ENCODE results near the gene PSKH1. TPM values are rescaled to one million over a fixed set of nuclear protein-coding genes. Genes with fewer than 3 reads are reported as not detected.

Gene PSKH1
- total RNA-seq, 2 experiments from 2014 or later = 7.1 to 8.0 TPM

- H3K27me3 Mint-ChIP-seq (ENCODE audit: low read depth) = no peaks in the 10 kb centered on the region
- peak overlapping the region; percentile 89 for H3K27ac Mint-ChIP-seq
- H3K36me3 Mint-ChIP-seq (ENCODE audit: low read depth) = peaks cover 2% of the 10 kb centered on the region
- CTCF ChIA-PET = interaction anchor here (0.5 to 4.7 kb wide), 5 partner anchors 33 to 849 kb away, joined by 3 to 25 read pairs (median 3); partner anchors contain the start of gene NRN1L
- intact Hi-C loops (cut with micrococcal nuclease) = loop anchor here (1.0 to 5.0 kb wide), 6 partner anchors 10 to 356 kb away; partner anchors contain the start of genes CTCF and THAP11
- no peak overlapping the region for H3K4me3 Mint-ChIP-seq
- DNase-seq = peak; percentile 81
- H3K9me3 Mint-ChIP-seq = no peaks in the 10 kb centered on the region
- H3K4me1 Mint-ChIP-seq (ENCODE audit: low read depth) = peaks cover 38% of the 10 kb centered on the region
Observed at GRCh38 chr16:67917852-67918236, 24.8 kb downstream of the PSKH1 start.

- H3K9me3 Mint-ChIP-seq = no peaks in the 10 kb centered on the region
- intact Hi-C loops (cut with micrococcal nuclease) = loop anchor here (1.0 to 5.0 kb wide), 5 partner anchors 37 to 357 kb away; partner anchors contain the start of genes CTCF and THAP11
- no peak overlapping the region for H3K27ac Mint-ChIP-seq
- peaks cover 38% of the 10 kb centered on the region for H3K4me1 Mint-ChIP-seq (ENCODE audit: low read depth)
- H3K27me3 Mint-ChIP-seq (ENCODE audit: low read depth) = no peaks in the 10 kb centered on the region
- H3K4me3 Mint-ChIP-seq = no peak overlapping the region
- peak; percentile 35 for DNase-seq
- peaks cover 2% of the 10 kb centered on the region for H3K36me3 Mint-ChIP-seq (ENCODE audit: low read depth)
- CTCF ChIA-PET = interaction anchor here (1.6 to 4.7 kb wide), 3 partner anchors 9 to 103 kb away, joined by 6 to 25 read pairs (median 7); partner anchors contain the start of gene NRN1L
Observed at GRCh38 chr16:67919622-67920221, 26.7 kb downstream of the PSKH1 start.

- Mint-ChIP-seq H3K4me3 (no peak overlapping the region), H3K27ac (peak overlapping the region; percentile 79), H3K4me1 (ENCODE audit: low read depth) (peaks cover 25% of the 10 kb centered on the region), H3K27me3 (ENCODE audit: low read depth) (no peaks in the 10 kb centered on the region), H3K9me3 (no peaks in the 10 kb centered on the region), H3K36me3 (ENCODE audit: low read depth) (no peaks in the 10 kb centered on the region)
- CTCF ChIA-PET = interaction anchor here (0.9 to 1.7 kb wide), 3 partner anchors 38 to 401 kb away, joined by 3 to 6 read pairs (median 3); no protein-coding TSS in a partner anchor
- no peak for DNase-seq
- intact Hi-C loops (cut with micrococcal nuclease) = no loop called here
Observed at GRCh38 chr16:67922221-67922620, 29.2 kb downstream of the PSKH1 start.

GRCh38 chr16:67922740-67923139 lies 29.7 kb downstream of the PSKH1 start:
- Mint-ChIP-seq H3K36me3 (ENCODE audit: low read depth) (no peaks in the 10 kb centered on the region), H3K4me3 (no peak overlapping the region), H3K9me3 (no peaks in the 10 kb centered on the region), H3K27me3 (ENCODE audit: low read depth) (no peaks in the 10 kb centered on the region), H3K27ac (peak overlapping the region; percentile 79), H3K4me1 (ENCODE audit: low read depth) (peaks cover 20% of the 10 kb centered on the region)
- intact Hi-C loops (cut with micrococcal nuclease) = no loop called here
- CTCF ChIA-PET = interaction anchor here (1.0 to 1.7 kb wide), 3 partner anchors 39 to 402 kb away, joined by 3 to 6 read pairs (median 5); no protein-coding TSS in a partner anchor
- DNase-seq = no peak

GRCh38 chr16:67923414-67924116 lies 30.5 kb downstream of the PSKH1 start:
- no peak overlapping the region for H3K4me3 Mint-ChIP-seq
- no peaks in the 10 kb centered on the region for H3K27me3 Mint-ChIP-seq (ENCODE audit: low read depth)
- peaks cover 13% of the 10 kb centered on the region for H3K4me1 Mint-ChIP-seq (ENCODE audit: low read depth)
- no peak for DNase-seq
- no peaks in the 10 kb centered on the region for H3K9me3 Mint-ChIP-seq
- intact Hi-C loops (cut with micrococcal nuclease) = no loop called here
- CTCF ChIA-PET = interaction anchor here (0.7 to 1.1 kb wide), 3 partner anchors 38 to 107 kb away, joined by 3 to 5 read pairs (median 4); no protein-coding TSS in a partner anchor
- H3K36me3 Mint-ChIP-seq (ENCODE audit: low read depth) = no peaks in the 10 kb centered on the region
- H3K27ac Mint-ChIP-seq = no peak overlapping the region

GRCh38 chr16:67924140-67924906 lies 31.3 kb downstream of the PSKH1 start:
- Mint-ChIP-seq H3K27ac (peak overlapping the region; percentile 30), H3K36me3 (ENCODE audit: low read depth) (no peaks in the 10 kb centered on the region), H3K9me3 (no peaks in the 10 kb centered on the region), H3K27me3 (ENCODE audit: low read depth) (no peaks in the 10 kb centered on the region), H3K4me3 (no peak overlapping the region), H3K4me1 (ENCODE audit: low read depth) (peaks cover 11% of the 10 kb centered on the region)
- intact Hi-C loops (cut with micrococcal nuclease) = no loop called here
- CTCF ChIA-PET = interaction anchor here (0.5 to 1.7 kb wide), 10 partner anchors 16 to 443 kb away, joined by 3 to 6 read pairs (median 4); no protein-coding TSS in a partner anchor
- DNase-seq = no peak

GRCh38 chr16:67926181-67926750 lies 33.2 kb downstream of the PSKH1 start:
- Mint-ChIP-seq H3K4me3 (no peak overlapping the region), H3K27ac (no peak overlapping the region), H3K4me1 (ENCODE audit: low read depth) (peaks cover 10% of the 10 kb centered on the region), H3K27me3 (ENCODE audit: low read depth) (no peaks in the 10 kb centered on the region), H3K36me3 (ENCODE audit: low read depth) (peaks cover under 1% of the 10 kb centered on the region), H3K9me3 (no peaks in the 10 kb centered on the region)
- CTCF ChIA-PET = interaction anchor here (0.9 to 1.5 kb wide), 4 partner anchors 10 to 44 kb away, joined by 3 to 6 read pairs (median 4); partner anchors contain the start of gene PSMB10
- DNase-seq = no peak
- intact Hi-C loops (cut with micrococcal nuclease) = no loop called here

- CTCF ChIA-PET = interaction anchor here (0.7 to 2.3 kb wide), 6 partner anchors 9 to 407 kb away, joined by 3 to 25 read pairs (median 4); partner anchors contain the start of gene PSMB10
Observed at GRCh38 chr16:67927131-67927941, 34.3 kb downstream of the PSKH1 start.

GRCh38 chr16:67928147-67928546 lies 35.1 kb downstream of the PSKH1 start:
- intact Hi-C loops (cut with micrococcal nuclease) = loop anchor here (1.0 to 2.0 kb wide), 6 partner anchors 10 to 407 kb away; no protein-coding TSS in a partner anchor
- CTCF ChIA-PET = interaction anchor here (1.1 to 2.3 kb wide), 8 partner anchors 10 to 408 kb away, joined by 3 to 25 read pairs (median 4); no protein-coding TSS in a partner anchor
- DNase-seq = no peak
- Mint-ChIP-seq H3K9me3 (no peaks in the 10 kb centered on the region), H3K27ac (no peak overlapping the region), H3K4me1 (ENCODE audit: low read depth) (no peaks in the 10 kb centered on the region), H3K27me3 (ENCODE audit: low read depth) (no peaks in the 10 kb centered on the region), H3K4me3 (no peak overlapping the region), H3K36me3 (ENCODE audit: low read depth) (peaks cover 4% of the 10 kb centered on the region)

More at GRCh38 chr16:67927131-67927941, 34.3 kb downstream of the PSKH1 start:
- H3K9me3 Mint-ChIP-seq = no peaks in the 10 kb centered on the region
- H3K27me3 Mint-ChIP-seq (ENCODE audit: low read depth) = no peaks in the 10 kb centered on the region
- intact Hi-C loops (cut with micrococcal nuclease) = no loop called here
- peaks cover 4% of the 10 kb centered on the region for H3K36me3 Mint-ChIP-seq (ENCODE audit: low read depth)
- H3K27ac Mint-ChIP-seq = no peak overlapping the region
- no peak for DNase-seq
- peaks cover 1% of the 10 kb centered on the region for H3K4me1 Mint-ChIP-seq (ENCODE audit: low read depth)
- no peak overlapping the region for H3K4me3 Mint-ChIP-seq

GRCh38 chr16:67928561-67929364 lies 35.7 kb downstream of the PSKH1 start:
- intact Hi-C loops (cut with micrococcal nuclease) = loop anchor here (1.0 to 2.0 kb wide), 6 partner anchors 10 to 408 kb away; no protein-coding TSS in a partner anchor
- peaks cover 6% of the 10 kb centered on the region for H3K36me3 Mint-ChIP-seq (ENCODE audit: low read depth)
- H3K4me3 Mint-ChIP-seq = no peak overlapping the region
- H3K4me1 Mint-ChIP-seq (ENCODE audit: low read depth) = peaks cover 2% of the 10 kb centered on the region
- no peaks in the 10 kb centered on the region for H3K9me3 Mint-ChIP-seq
- H3K27me3 Mint-ChIP-seq (ENCODE audit: low read depth) = no peaks in the 10 kb centered on the region
- DNase-seq = peak; percentile 91
- no peak overlapping the region for H3K27ac Mint-ChIP-seq
- CTCF ChIA-PET = interaction anchor here (0.6 to 2.3 kb wide), 16 partner anchors 9 to 409 kb away, joined by 3 to 25 read pairs (median 4); partner anchors contain the start of genes NRN1L and PSKH1
